SU-DHL-6 (cell line): ENCODE data around the gene LARP6.
"Not testable (repeated sequence)": the region's sequence is repeated elsewhere in the genome, so short reads cannot be mapped to it uniquely, and the experiment has no call there.

Source experiments
- H2AFZ ChIP-seq: fragments of 200-600 bp; sonication (generic); 2 replicates; pipeline ENCODE4 v1.6.1; 2014; ENCODE audit warnings: low read depth, mild to moderate bottlenecking, moderate library complexity, mixed read lengths, antibody characterized with exemption, low read length; ENCODE audit not compliant: severe bottlenecking
- H3F3A ChIP-seq: fragments of 200-600 bp; shearing (Covaris generic); 2 replicates; pipeline ENCODE4 v1.6.0; 2016; ENCODE audit warnings: antibody characterized with exemption, mild to moderate bottlenecking; ENCODE audit not compliant: insufficient read depth
- H3K27ac ChIP-seq: fragments of 200-600 bp; sonication (generic); 2 replicates; pipeline ENCODE4 v1.5.1; 2016; ENCODE audit warnings: low read depth, mild to moderate bottlenecking, low read length, moderate library complexity, mixed read lengths
- H3K27me3 ChIP-seq: fragments of 200-600 bp; sonication (generic), shearing (Covaris generic); 2 replicates; pipeline ENCODE4 v1.6.0; 2014; ENCODE audit warnings: mild to moderate bottlenecking, low read length
- H3K36me3 ChIP-seq: fragments of 200-600 bp; sonication (generic); 2 replicates; pipeline ENCODE4 v1.6.1; 2014; ENCODE audit warnings: mild to moderate bottlenecking, low read length, mixed read lengths
- H3K4me2 ChIP-seq: fragments of 300-600, 200-600 bp; shearing (Covaris generic), sonication (generic); 2 replicates; pipeline ENCODE4 v1.6.0; 2014; ENCODE audit warnings: low read length, low read depth, mild to moderate bottlenecking; ENCODE audit not compliant: poor library complexity, severe bottlenecking
- H3K4me3 ChIP-seq: fragments of 200-600 bp; sonication (generic); 2 replicates; pipeline ENCODE4 v1.5.1; 2014; ENCODE audit warnings: antibody characterized with exemption, low read length, mild to moderate bottlenecking, mixed read lengths; ENCODE audit not compliant: insufficient read depth, poor library complexity, severe bottlenecking
- H3K79me2 ChIP-seq: fragments of 200-600 bp; sonication (generic); 2 replicates; pipeline ENCODE4 v1.6.1; 2014; ENCODE audit warnings: mild to moderate bottlenecking, low read length, moderate library complexity; ENCODE audit not compliant: insufficient read depth
- H3K9ac ChIP-seq: fragments of 200-600 bp; sonication (generic); 2 replicates; pipeline ENCODE4 v1.7.0; 2014; ENCODE audit warnings: mild to moderate bottlenecking, low read length
- H3K9me2 ChIP-seq: fragments of 200-600 bp; sonication (generic); replicated peaks from 2 replicates; pipeline ENCODE4 v1.6.1; 2014; ENCODE audit warnings: low read length; ENCODE audit not compliant: insufficient read depth
- H3K9me3 ChIP-seq: fragments of 200-600 bp; sonication (generic); 2 replicates; pipeline ENCODE4 v1.6.1; 2014; ENCODE audit warnings: low read length, mixed read lengths; ENCODE audit not compliant: insufficient read depth
- H4K20me1 ChIP-seq: fragments of 200-600 bp; sonication (generic); 2 replicates; pipeline ENCODE4 v1.6.1; 2014; ENCODE audit warnings: low read depth, mild to moderate bottlenecking, antibody characterized with exemption, low read length, moderate library complexity, mixed read lengths
- CTCF ChIP-seq: fragments of 200-600 bp; sonication (generic); IDR thresholded peaks from one replicate; pipeline ENCODE4 v1.5.1; 2017; ENCODE audit warnings: antibody characterized with exemption, mild to moderate bottlenecking, low read length, moderate library complexity; ENCODE audit not compliant: insufficient read depth, poor library complexity, severe bottlenecking
- EZH2phosphoT487 ChIP-seq: fragments of 200-600 bp; sonication (generic), shearing (Covaris generic); conservative IDR thresholded peaks from 2 replicates; pipeline ENCODE4 v1.6.1; 2018; ENCODE audit warnings: mild to moderate bottlenecking, antibody characterized with exemption, low read length, moderate library complexity, mixed read lengths

Gene LARP6

GRCh38 chr15:70817266-70817665 lies 36.7 kb downstream of the LARP6 start:
- H3K4me3 ChIP-seq: no peak overlapping the region
- no peak overlapping the region for H3K27ac ChIP-seq
- H3K36me3 ChIP-seq: no peaks in the 10 kb centered on the region
- no peak overlapping the region for H3K9ac ChIP-seq
- H3K79me2 ChIP-seq: no peaks in the 10 kb centered on the region
- H4K20me1 ChIP-seq: no peaks in the 10 kb centered on the region
- H3K9me2 ChIP-seq: no peaks in the 10 kb centered on the region
- 0 out of 2 replicates have a peak, but pooled peaks cover 5% of the 10 kb centered on the region for H3K9me3 ChIP-seq
- no peak overlapping the region for H2AFZ ChIP-seq
- no peaks in the 10 kb centered on the region for H3F3A ChIP-seq
- TF ChIP-seq CTCF (no peak), EZH2phosphoT487 (no peak)
- H3K27me3 ChIP-seq: no peaks in the 10 kb centered on the region
- no peak overlapping the region for H3K4me2 ChIP-seq

GRCh38 chr15:70815604-70816003 lies 38.4 kb downstream of the LARP6 start:
- no peak overlapping the region for H3K27ac ChIP-seq
- H2AFZ ChIP-seq: no peak overlapping the region
- H3K9ac ChIP-seq: no peak overlapping the region
- no peaks in the 10 kb centered on the region for H3K27me3 ChIP-seq
- H3K36me3 ChIP-seq: no peaks in the 10 kb centered on the region
- H3K79me2 ChIP-seq: no peaks in the 10 kb centered on the region
- no peaks in the 10 kb centered on the region for H3K9me2 ChIP-seq
- 0 out of 2 replicates have a peak, but pooled peaks cover 5% of the 10 kb centered on the region for H3K9me3 ChIP-seq
- H4K20me1 ChIP-seq: no peaks in the 10 kb centered on the region
- H3F3A ChIP-seq: no peaks in the 10 kb centered on the region
- no peak for TF ChIP-seq CTCF
- no peak for TF ChIP-seq EZH2phosphoT487
- no peak overlapping the region for H3K4me3 ChIP-seq
- no peak overlapping the region for H3K4me2 ChIP-seq

GRCh38 chr15:70815011-70815410 lies 38.9 kb downstream of the LARP6 start:
- not testable (repeated sequence) for H3F3A ChIP-seq, H3K27ac ChIP-seq, H3K4me2 ChIP-seq, H3K9me3 ChIP-seq, H3K79me2 ChIP-seq, H4K20me1 ChIP-seq, H3K9me2 ChIP-seq, H2AFZ ChIP-seq, H3K4me3 ChIP-seq, H3K9ac ChIP-seq, H3K36me3 ChIP-seq, H3K27me3 ChIP-seq

GRCh38 chr15:70812827-70813364 lies 41.1 kb downstream of the LARP6 start:
- Histone ChIP-seq H3K79me2 (no peaks in the 10 kb centered on the region), H3K4me3 (no peak overlapping the region), H2AFZ (no peak overlapping the region), H3K9ac (no peak overlapping the region), H3K27ac (no peak overlapping the region), H3K36me3 (no peaks in the 10 kb centered on the region), H3K27me3 (no peaks in the 10 kb centered on the region), H4K20me1 (no peaks in the 10 kb centered on the region), H3K4me2 (no peak overlapping the region), H3K9me2 (no peaks in the 10 kb centered on the region), H3F3A (no peaks in the 10 kb centered on the region), H3K9me3 (no peaks in the 10 kb centered on the region)
- TF ChIP-seq CTCF (no peak), EZH2phosphoT487 (no peak)
